Measurements from ENCODE around the gene FXYD3.

GRCh38 chr19:35075202-35076025 lies 40.2 kb upstream of the FXYD3 start:
- TF ChIP-seq POLR2AphosphoS5 (IDR thresholded peaks at IDR 0.05; ENCODE audit: low read depth, low read length) (no peak), REST (IDR thresholded peaks at IDR 0.05; ENCODE audit: insufficient read depth in 1 of 2, low read depth in 2 of 2, low read length in 2 of 2) (no peak), FOXP2 (optimal IDR thresholded peaks at IDR 0.05; ENCODE audit: borderline replicate concordance, extremely low read depth, extremely low read length, insufficient read depth) (no peak), TAF1 (IDR thresholded peaks at IDR 0.05; ENCODE audit: borderline replicate concordance, insufficient read depth, low read length) (no peak)

Data from PFSK-1 (cell line).